IMR-90 (cell line): ENCODE data around the gene APC2. TPM values are rescaled to one million over a fixed set of nuclear protein-coding genes. Genes with fewer than 3 reads are reported as not detected.

Experiments used
- ATAC-seq: fragments of 200-7000 bp; cut with Tn5 transposase; 2 replicates; pipeline ENCODE4 v1.9.1; 2020; ENCODE audit warnings: low read depth, mild to moderate bottlenecking, moderate library complexity
- BruUV-seq: library from RNA; stranded (reverse); fragments of 400-500 nt; replicated peaks from 2 replicates; lab custom pipeline; 2021; lab: Mats Ljungman, UMichigan
- CTCF ChIA-PET: fragments of 300-600 bp; formaldehyde crosslinking; extraction: SDS; loops from one replicate; lab custom pipeline; 2021; ENCODE audit warnings: antibody characterized with exemption; lab: Yijun Ruan, JAX
- POLR2A ChIA-PET: fragments of 300-600 bp; sonication (Branson Sonifier 250); formaldehyde crosslinking; loops from one replicate; lab custom pipeline; 2022; ENCODE audit warnings: antibody characterized with exemption; ENCODE audit not compliant: unreplicated experiment; lab: Charles Lee
- DNase-seq: peaks from one replicate; pipeline ENCODE4 v3.0.0; 2013
- H2AFZ ChIP-seq: replicated peaks from 2 replicates; pipeline ENCODE3; 2013; ENCODE audit warnings: low read length, mild to moderate bottlenecking; ENCODE audit not compliant: poor library complexity
- H2AK5ac ChIP-seq: 2 replicates; pipeline ENCODE4 v1.6.1; 2013; ENCODE audit warnings: low read depth, low read length, inconsistent platforms
- H2AK9ac ChIP-seq: replicated peaks from 2 replicates; pipeline ENCODE3; 2013; ENCODE audit warnings: mild to moderate bottlenecking, low read depth, low read length, moderate library complexity; ENCODE audit not compliant: poor library complexity
- H2BK120ac ChIP-seq: 2 replicates; pipeline ENCODE4 v1.6.1; 2013; ENCODE audit warnings: low read depth, low read length, inconsistent platforms
- H2BK15ac ChIP-seq: 3 replicates; pipeline ENCODE4 v1.6.1; 2013; ENCODE audit warnings: low read depth, low read length, inconsistent platforms
- H2BK20ac ChIP-seq: 2 replicates; pipeline ENCODE4 v1.6.1; 2013; ENCODE audit warnings: low read depth, mild to moderate bottlenecking, inconsistent platforms, low read length, moderate library complexity
- H2BK5ac ChIP-seq: 2 replicates; pipeline ENCODE4 v1.6.1; 2013; ENCODE audit warnings: mild to moderate bottlenecking, low read depth, low read length, inconsistent platforms; ENCODE audit not compliant: poor library complexity, severe bottlenecking
- H3K14ac ChIP-seq: replicated peaks from 2 replicates; pipeline ENCODE4 v1.6.1; 2013; ENCODE audit warnings: low read depth, low read length, inconsistent platforms
- H3K18ac ChIP-seq: 2 replicates; pipeline ENCODE4 v1.6.1; 2013; ENCODE audit warnings: low read depth, low read length, control low read depth
- H3K23ac ChIP-seq: 2 replicates; pipeline ENCODE4 v1.6.1; 2013; ENCODE audit warnings: low read depth, low read length, inconsistent platforms
- H3K27ac ChIP-seq: 2 replicates; pipeline ENCODE4 v1.5.1; 2013; ENCODE audit warnings: mild to moderate bottlenecking, control low read depth, low read length; ENCODE audit not compliant: insufficient read depth
- H3K27me3 ChIP-seq: 2 replicates; pipeline ENCODE4 v1.6.1; 2013; ENCODE audit warnings: low read length; ENCODE audit not compliant: control insufficient read depth, insufficient read depth
- H3K36me3 ChIP-seq: 2 replicates; pipeline ENCODE4 v1.6.1; 2013; ENCODE audit warnings: low read length, mixed read lengths; ENCODE audit not compliant: control insufficient read depth, insufficient read depth
- H3K4ac ChIP-seq: 2 replicates; pipeline ENCODE4 v1.6.1; 2013; ENCODE audit warnings: low read depth, low read length, inconsistent platforms
- H3K4me1 ChIP-seq: 2 replicates; pipeline ENCODE4 v1.6.1; 2013; ENCODE audit warnings: low read length, mixed read lengths; ENCODE audit not compliant: control insufficient read depth, insufficient read depth
- H3K4me2 ChIP-seq: 2 replicates; pipeline ENCODE4 v1.6.1; 2013; ENCODE audit warnings: low read depth, mild to moderate bottlenecking, control low read depth, low read length, moderate library complexity
- H3K4me3 ChIP-seq: 2 replicates; pipeline ENCODE4 v1.5.1; 2013; ENCODE audit warnings: low read depth, mild to moderate bottlenecking, control low read depth, low read length, moderate library complexity; ENCODE audit not compliant: insufficient read depth
- H3K56ac ChIP-seq: 2 replicates; pipeline ENCODE4 v1.6.1; 2013; ENCODE audit warnings: low read length, inconsistent platforms; ENCODE audit not compliant: insufficient read depth; ENCODE audit errors: extremely low read depth
- H3K79me1 ChIP-seq, 2 experiments: 2 replicates each; pipeline ENCODE4 v1.6.1; 2013; ENCODE audit warnings: low read length in 2 of 2, inconsistent platforms in 1 of 2, low read depth in 1 of 2
- H3K9ac ChIP-seq: 2 replicates; pipeline ENCODE4 v1.6.1; 2013; ENCODE audit warnings: low read depth, low read length, control low read depth
- H3K9me1 ChIP-seq: 2 replicates; pipeline ENCODE4 v1.6.1; 2013; ENCODE audit warnings: low read length, inconsistent platforms; ENCODE audit not compliant: insufficient read depth
- H3K9me3 ChIP-seq: 2 replicates; pipeline ENCODE4 v1.6.1; 2013; ENCODE audit warnings: low read length; ENCODE audit not compliant: control insufficient read depth, insufficient read depth
- H4K20me1 ChIP-seq: 2 replicates; pipeline ENCODE4 v1.6.1; 2013; ENCODE audit warnings: low read length, inconsistent platforms; ENCODE audit not compliant: insufficient read depth
- H4K5ac ChIP-seq: 2 replicates; pipeline ENCODE4 v1.6.1; 2013; ENCODE audit warnings: mild to moderate bottlenecking, low read depth, low read length, control low read depth
- H4K8ac ChIP-seq, 2 experiments: 2 replicates each; pipeline ENCODE4 v1.6.1; 2013; ENCODE audit warnings: low read depth in 2 of 2, low read length in 2 of 2, control low read depth in 1 of 2, inconsistent platforms in 1 of 2
- H4K91ac ChIP-seq: 2 replicates; pipeline ENCODE4 v1.6.1; 2013; ENCODE audit warnings: low read depth, low read length, inconsistent platforms; ENCODE audit not compliant: insufficient read depth
- MAFK ChIP-seq: IDR thresholded peaks from 2 replicates; pipeline ENCODE4 v1.6.1; 2012; ENCODE audit warnings: low read depth, low read length, improper control_type of control experiment
- MAZ ChIP-seq: IDR thresholded peaks from 2 replicates; pipeline ENCODE4 v1.6.1; 2012; ENCODE audit warnings: low read depth, mild to moderate bottlenecking, low read length, improper control_type of control experiment, moderate library complexity, borderline replicate concordance
- POLR2A ChIP-seq: IDR thresholded peaks from 2 replicates; pipeline ENCODE4 v1.6.1; 2012; ENCODE audit warnings: mild to moderate bottlenecking, low read depth, low read length
- RCOR1 ChIP-seq: IDR thresholded peaks from 2 replicates; pipeline ENCODE4 v1.6.1; 2012; ENCODE audit warnings: mild to moderate bottlenecking, low read length, improper control_type of control experiment; ENCODE audit not compliant: insufficient replicate concordance
- WGBS, 2 experiments: methylation state at CpG; one replicate each; pipeline versions ENCODE4 v1.1.5 to v1.1.7; 2013; ENCODE audit warnings: missing lambda C conversion rate in 2 of 2; ENCODE audit not compliant: insufficient read length in 1 of 2; ENCODE audit errors: extremely low coverage in 2 of 2; 5-methylcytosine and 5-hydroxymethylcytosine counted together
- dilution Hi-C: fragments of 300-500 bp; cut with HindIII; formaldehyde crosslinking; loops from one replicate; pipeline ENCODE4 v1.14.3; 2018; ENCODE audit warnings: low sequenced_read_pairs; ENCODE audit not compliant: unreplicated experiment
- in situ Hi-C: fragments of 300-500 bp; cut with MboI; formaldehyde crosslinking; loops from 3 replicates; pipeline ENCODE4 v1.14.3; 2019; ENCODE audit warnings: low sequenced_read_pairs, inconsistent platforms, mixed read lengths
- intact Hi-C: fragments of 100-400 bp; cut with micrococcal nuclease; formaldehyde crosslinking; loops from 2 replicates; pipeline ENCODE4 v1.10.0; 2022
- polyA plus RNA-seq, 3 experiments: library from polyadenylated mRNA; depleted of rRNA; stranded (reverse); fragments of >200 nt; gene quantifications; 2 replicates each; pipeline ENCODE4 v1.2.3, GENCODE V29; 2012; ENCODE audit warnings: low replicate concordance in 1 of 3
- total RNA-seq: library from RNA; depleted of rRNA; stranded (reverse); fragments of >200 nt; gene quantifications from 2 replicates; pipeline ENCODE4 v1.2.3, GENCODE V29; 2012
- TF ChIP-seq, protein P1 (sequence below): fragments of 150-350 bp; IDR thresholded peaks from 2 replicates; pipeline ENCODE4 v1.6.1; 2017; ENCODE audit warnings: mild to moderate bottlenecking, antibody characterized with exemption, low read length, low read depth

Gene APC2
- total and polyA plus RNA-seq, 2 of the 4 experiments (the other 2 are of a cell fraction): 0.36 to 0.41 TPM

DNA sequence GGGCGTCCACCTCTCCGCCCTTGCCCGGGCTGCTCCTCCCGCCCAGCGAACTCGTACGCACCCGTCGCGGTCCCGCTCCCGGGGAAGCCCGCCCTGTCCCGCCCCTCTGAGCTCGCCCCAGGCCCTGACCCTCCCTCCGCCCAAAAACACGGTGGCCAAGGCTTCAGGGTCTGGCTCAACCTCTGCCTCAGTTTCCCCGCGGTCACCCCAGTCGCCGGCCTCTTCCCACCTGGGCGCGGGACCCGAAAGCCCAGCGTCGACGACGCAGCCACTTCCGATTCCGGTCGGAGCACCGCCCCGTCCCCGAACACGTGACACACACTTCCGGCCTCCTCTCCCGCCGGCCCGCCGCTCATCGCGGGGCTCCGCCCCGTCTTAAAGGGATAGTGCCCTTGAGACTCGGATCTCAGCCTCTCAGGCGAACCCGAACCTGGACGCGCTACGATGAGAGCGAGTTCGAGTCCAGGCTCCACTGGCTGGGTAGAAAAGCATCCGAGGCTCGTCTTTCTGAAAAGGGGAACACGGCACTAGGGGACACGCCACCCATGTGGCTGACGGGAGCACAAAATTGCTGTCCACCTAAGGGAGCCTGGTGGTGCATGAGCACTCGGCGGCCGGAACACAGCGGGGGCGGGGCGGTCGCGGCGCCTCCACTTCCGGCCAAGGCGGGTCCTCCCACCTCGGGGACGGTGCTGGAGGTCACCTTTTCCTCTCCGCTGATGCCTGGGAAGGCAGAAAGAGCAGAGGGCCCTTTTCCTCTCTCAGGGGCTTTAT is 29.2 kb downstream of the APC2 start, which contains the start of gene C19orf25:
C19orf25 (minus strand) TSS at position 282 of the 774 bp plus-strand sequence. CDS start 312 bp downstream, outside the sequence.
- POLR2A ChIA-PET: no interaction called here
- dilution Hi-C loops: no loop called here
- peak within 1 kb of the TSS; percentile 83 for H3K27ac ChIP-seq

More for the DNA sequence above, 29.2 kb downstream of the APC2 start, which contains the start of gene C19orf25:
- 0% methylated on average over 49 of the region's 71 CpGs; no CpG with 5 or more reads in 1 of the 2 experiments for WGBS, 2 experiments
- Histone ChIP-seq H2BK15ac (peak within 1 kb of the TSS; percentile 85; the same call in 1 of the 3 replicates), H2AK9ac (peak within 1 kb of the TSS; percentile 92), H3K4me3 (peak within 1 kb of the TSS; percentile 54), H3K23ac (peak within 1 kb of the TSS; percentile 78), H3K56ac (no peak within 1 kb of the TSS), H3K9me3 (no peaks in the 10 kb centered on the region), H4K91ac (peak within 1 kb of the TSS; percentile 92), H4K20me1 (peaks cover 25% of the 10 kb centered on the region), H3K9me1 (0 out of 2 replicates have a peak, but pooled peaks cover 3% of the 10 kb centered on the region), H2BK20ac (peak within 1 kb of the TSS; percentile 40; the same call in 1 of the 2 replicates), H3K27me3 (no peaks in the 10 kb centered on the region), H4K5ac (peak within 1 kb of the TSS; percentile 81), H2AK5ac (peak within 1 kb of the TSS; percentile 47), H3K79me1 (peaks cover 10 to 42% of the 10 kb centered on the region in 2 experiments), H3K4me2 (peak within 1 kb of the TSS; percentile 74), H3K4me1 (no peaks in the 10 kb centered on the region), H3K18ac (peak within 1 kb of the TSS; percentile 53; the same call in 1 of the 2 replicates), H2BK120ac (peak within 1 kb of the TSS; percentile 85), H3K4ac (peak within 1 kb of the TSS; percentile 97), H2AFZ (peak within 1 kb of the TSS; percentile 99), H3K36me3 (peaks cover 9% of the 10 kb centered on the region), H2BK5ac (peak within 1 kb of the TSS; percentile 77), H3K9ac (peak within 1 kb of the TSS; percentile 77), H4K8ac (peak within 1 kb of the TSS; percentile 80 to 98), H3K14ac (peak within 1 kb of the TSS; percentile 97)
- TF ChIP-seq MAZ: peak; percentile 38; the same call in 1 of the 2 replicates
- TF ChIP-seq POLR2A: peak; percentile 79
- TF ChIP-seq MAFK: no peak
- TF ChIP-seq, protein P1, sequence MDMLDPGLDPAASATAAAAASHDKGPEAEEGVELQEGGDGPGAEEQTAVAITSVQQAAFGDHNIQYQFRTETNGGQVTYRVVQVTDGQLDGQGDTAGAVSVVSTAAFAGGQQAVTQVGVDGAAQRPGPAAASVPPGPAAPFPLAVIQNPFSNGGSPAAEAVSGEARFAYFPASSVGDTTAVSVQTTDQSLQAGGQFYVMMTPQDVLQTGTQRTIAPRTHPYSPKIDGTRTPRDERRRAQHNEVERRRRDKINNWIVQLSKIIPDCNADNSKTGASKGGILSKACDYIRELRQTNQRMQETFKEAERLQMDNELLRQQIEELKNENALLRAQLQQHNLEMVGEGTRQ: peak; percentile 96
- peak; percentile 100 for TF ChIP-seq RCOR1
- CTCF ChIA-PET: no interaction called here
- no TSS peak for BruUV-seq
- ATAC-seq (peak; percentile 95), DNase-seq (peak; percentile 89)
- intact Hi-C loops: no loop called here
- in situ Hi-C loops: no loop called here
